Heart left ventricle (tissue), 16 donors: ENCODE results near the gene FAF1. TPM values are rescaled to one million over a fixed set of nuclear protein-coding genes. Genes with fewer than 3 reads are reported as not detected.
A peak's percentile ranks its signal among the peaks of the same experiment; 100 is the strongest.
"Not testable (repeated sequence)": the region's sequence is repeated elsewhere in the genome, so short reads cannot be mapped to it uniquely, and the experiment has no call there.

ENCODE experiments used
- ATAC-seq, 4 donors: fragments of 200-7000 bp; cut with Tn5 transposase; one replicate each; pipeline ENCODE4 v1.9.1; 2020 to 2022; ENCODE audit warnings: moderate library complexity in 4 of 4, mild to moderate bottlenecking in 3 of 4, moderate number of reproducible peaks in 1 of 4
- DNase-seq, 5 donors: peaks; one replicate each; pipeline ENCODE4 v3.0.0-alpha.2; 2020
- H3K27ac ChIP-seq, 12 donors: fragments of 200-600 bp; sonication (generic) in 4 of 12; one replicate each; pipeline versions ENCODE4 v1.5.0 to v1.8.0; 2016 to 2022; ENCODE audit warnings: mild to moderate bottlenecking in 2 of 12
- H3K27me3 ChIP-seq, 9 donors: fragments of 200-600 bp; sonication (generic) in 2 of 9; one replicate each; pipeline versions ENCODE4 v1.5.1 to v1.8.0; 2016 to 2022; ENCODE audit warnings: mild to moderate bottlenecking in 3 of 9
- H3K36me3 ChIP-seq, 9 donors: fragments of 200-600 bp; sonication (generic) in 2 of 9; one replicate each; pipeline versions ENCODE4 v1.5.0 to v1.8.0; 2018 to 2022; ENCODE audit warnings: mild to moderate bottlenecking in 2 of 9
- H3K4me1 ChIP-seq, 12 donors: fragments of 200-600 bp; sonication (generic) in 4 of 12; one replicate each; pipeline versions ENCODE4 v1.5.0 to v1.8.0; 2016 to 2022; ENCODE audit warnings: mild to moderate bottlenecking in 3 of 12
- H3K4me3 ChIP-seq, 12 donors: fragments of 200-600 bp; sonication (generic) in 4 of 12; one replicate each; pipeline versions ENCODE4 v1.5.0 to v1.8.0; 2017 to 2022; ENCODE audit warnings: mild to moderate bottlenecking in 9 of 12, moderate library complexity in 4 of 12
- H3K9me3 ChIP-seq, 12 donors: fragments of 200-600 bp; sonication (generic) in 4 of 12; one replicate each; pipeline versions ENCODE4 v1.5.0 to v1.8.0; 2016 to 2022; ENCODE audit warnings: mild to moderate bottlenecking in 1 of 12
- POLR2A ChIP-seq, 2 donors: fragments of 450-650 bp; IDR thresholded peaks; one replicate each; pipeline ENCODE4 v1.6.1; 2017; ENCODE audit warnings: antibody characterized with exemption in 2 of 2, mild to moderate bottlenecking in 2 of 2, moderate library complexity in 2 of 2
- whole genome bisulfite sequencing, 4 donors: extraction: QIAGEN DNeasy Blood & Tissue Kit in 2 of 4; methylation state at CpG; one replicate each; pipeline versions ENCODE4 v1.1.5 to v1.1.7; 2013 to 2018; 5-methylcytosine and 5-hydroxymethylcytosine counted together
- intact Hi-C, 10 donors: fragments of 100-400 bp; cut with DNase I; formaldehyde crosslinking; loops; one replicate each; pipeline versions ENCODE4 v1.11.1 to v1.14.2; 2022
- polyA plus RNA-seq, 2 donors: library from polyadenylated mRNA; stranded (reverse); fragments of 200-250 nt; gene quantifications; one replicate each; pipeline ENCODE4 v1.2.3, GENCODE V29; 2013
- total RNA-seq, 9 donors: library from RNA; depleted of rRNA in 2 of 9; stranded (reverse); fragments of >200 nt in 2 of 9; fragmentation: NEBNext Ultra II Directional in 3 of 9; extraction: Animal tissue kit (Norgen Biotek cat#: 25700) in 3 of 9; gene quantifications; one replicate each; pipeline versions ENCODE4 v1.1.0 to v1.2.4, GENCODE V29; 2016 to 2023
- TF ChIP-seq, protein P1 (sequence below), 12 donors: fragments of 200-600 bp; sonication (generic) in 4 of 12; IDR thresholded peaks; one replicate each; pipeline versions ENCODE4 v1.5.0 to v1.8.0; 2018 to 2022; ENCODE audit warnings: antibody characterized with exemption in 12 of 12, mild to moderate bottlenecking in 5 of 12
- donor health status: ischemic (EF 13 %, LVEDD 7.1; RV severe dilation, severe dysfunction).
- donor health status: healthy with polysubstance abuse.
- donor health status: DM: no; HTN: yes; CAD: no.
- donor health status: DM: no; HTN: no; CAD: no.
- donor health status: ischemic (EF 25% LVEDD 6.9; RV normal size, moderate dysfunction).
- donor health status: ischemic (EF 25% LVEDD 5.7; RV mildly dilated, moderate dysfunction).
- donor health status: healthy.
- donor health status: DM: yes; HTN: yes; CAD: no.
- donor health status: ischemic (EF 35%, LVEDD 5.7; RV mildly dilated, moderate dysfunction).
- donor health status: nonischemic (EF 11% LVEDD 7.7; RV severe dilation, severe dysfunction).
- donor health status: DM: yes; HTN: yes; CAD: no.
- donor health status: PGD.
- donor health status: ischemic (EF 29% LVEDD 5.4; RV normal size, mild dysfunction).
- donor health status: nonischemic (EF 23%, LVEDD 6.1; RV moderate dilation, normal function).

FAF1 gene
- total and polyA plus RNA-seq, 11 donors: 41.0 to 112 (median 81.3) TPM

- peaks cover 0 to 19% (median 0%) of the 10 kb centered on the region in 12 donors for H3K9me3 ChIP-seq
- ATAC-seq (no peak), DNase-seq (no peak)
- H3K27me3 ChIP-seq: no peaks in the 10 kb centered on the region
- intact Hi-C loops: no loop called here
- no peak overlapping the region for H3K27ac ChIP-seq
- no peak overlapping the region for H3K4me3 ChIP-seq
- no peaks in the 10 kb centered on the region for H3K4me1 ChIP-seq
- 67 to 76% (median 70%) methylated on average over 2 of the region's 2 CpGs for WGBS, 4 donors
- TF ChIP-seq, protein P1, sequence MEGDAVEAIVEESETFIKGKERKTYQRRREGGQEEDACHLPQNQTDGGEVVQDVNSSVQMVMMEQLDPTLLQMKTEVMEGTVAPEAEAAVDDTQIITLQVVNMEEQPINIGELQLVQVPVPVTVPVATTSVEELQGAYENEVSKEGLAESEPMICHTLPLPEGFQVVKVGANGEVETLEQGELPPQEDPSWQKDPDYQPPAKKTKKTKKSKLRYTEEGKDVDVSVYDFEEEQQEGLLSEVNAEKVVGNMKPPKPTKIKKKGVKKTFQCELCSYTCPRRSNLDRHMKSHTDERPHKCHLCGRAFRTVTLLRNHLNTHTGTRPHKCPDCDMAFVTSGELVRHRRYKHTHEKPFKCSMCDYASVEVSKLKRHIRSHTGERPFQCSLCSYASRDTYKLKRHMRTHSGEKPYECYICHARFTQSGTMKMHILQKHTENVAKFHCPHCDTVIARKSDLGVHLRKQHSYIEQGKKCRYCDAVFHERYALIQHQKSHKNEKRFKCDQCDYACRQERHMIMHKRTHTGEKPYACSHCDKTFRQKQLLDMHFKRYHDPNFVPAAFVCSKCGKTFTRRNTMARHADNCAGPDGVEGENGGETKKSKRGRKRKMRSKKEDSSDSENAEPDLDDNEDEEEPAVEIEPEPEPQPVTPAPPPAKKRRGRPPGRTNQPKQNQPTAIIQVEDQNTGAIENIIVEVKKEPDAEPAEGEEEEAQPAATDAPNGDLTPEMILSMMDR (IDR thresholded peaks at IDR 0.05): no peak
- no peak for TF ChIP-seq POLR2A (IDR thresholded peaks at IDR 0.05)
- no peaks in the 10 kb centered on the region for H3K36me3 ChIP-seq
Measured at GRCh38 chr1:50898773-50899172, 61.3 kb downstream of the FAF1 start.

DNA sequence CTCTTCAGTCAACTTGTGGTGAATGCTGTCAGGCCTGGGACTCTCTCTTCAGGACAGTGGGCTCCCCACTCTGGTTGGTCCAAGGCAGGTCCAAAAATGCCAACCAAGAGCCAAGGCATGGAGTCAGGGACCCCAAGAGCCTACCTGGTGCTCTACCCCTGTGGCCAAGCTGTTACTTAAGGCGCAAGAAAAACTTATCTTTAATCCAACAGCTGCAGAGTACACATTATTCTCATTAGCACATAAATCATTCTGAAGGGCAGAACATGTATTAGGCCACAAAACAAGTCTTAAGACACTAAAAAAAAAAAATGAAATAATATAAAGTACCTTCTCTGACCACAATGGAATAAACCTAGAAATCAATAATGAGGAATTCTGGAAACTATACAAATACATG is 65.7 kb downstream of the FAF1 start:
- no peaks in the 10 kb centered on the region for H3K4me1 ChIP-seq
- H3K9me3 ChIP-seq: peaks cover 0 to 19% (median 0%) of the 10 kb centered on the region in 12 donors
- intact Hi-C loops: no loop called here
- TF ChIP-seq, protein P1 (IDR thresholded peaks at IDR 0.05): no peak
- TF ChIP-seq POLR2A (IDR thresholded peaks at IDR 0.05): no peak
- no peaks in the 10 kb centered on the region for H3K27me3 ChIP-seq
- no peaks in the 10 kb centered on the region for H3K36me3 ChIP-seq
- DNase-seq: no peak
- WGBS, 4 donors: 97 to 100% (median 99%) methylated on average over 1 of the region's 1 CpG
- no peak overlapping the region for H3K4me3 ChIP-seq
- H3K27ac ChIP-seq: no peak overlapping the region
- ATAC-seq: no peak

DNA sequence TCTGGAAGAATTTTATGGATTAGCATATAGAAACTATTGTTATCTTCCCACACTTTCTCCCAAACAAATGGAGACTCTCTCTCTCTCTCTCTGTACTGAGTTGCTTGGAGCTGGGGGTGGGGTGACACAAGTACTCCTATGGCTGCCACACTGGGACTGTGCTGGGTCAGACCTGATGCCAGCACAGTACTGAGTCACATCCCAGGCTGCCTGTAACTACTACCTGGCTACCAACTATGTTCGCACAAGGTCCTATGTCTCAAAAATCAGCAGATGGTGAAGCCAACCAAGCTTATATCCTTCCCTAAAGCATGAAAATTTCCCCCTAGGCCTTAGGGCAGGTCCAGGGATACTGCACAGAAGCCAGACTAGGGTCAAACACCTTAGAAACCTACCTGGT is 66.6 kb downstream of the FAF1 start:
- 92 to 100% (median 99%) methylated on average over 1 of the region's 1 CpG for WGBS, 4 donors
- Histone ChIP-seq H3K9me3 (peaks cover 0 to 19% (median 0%) of the 10 kb centered on the region in 12 donors), H3K27ac (no peak overlapping the region), H3K4me1 (no peaks in the 10 kb centered on the region), H3K4me3 (no peak overlapping the region), H3K36me3 (no peaks in the 10 kb centered on the region), H3K27me3 (no peaks in the 10 kb centered on the region)
- intact Hi-C loops: no loop called here
- peak in 1 of 4 donors; percentile 53 for ATAC-seq
- DNase-seq: peak in 1 of 5 donors; percentile 28
- no peak for TF ChIP-seq POLR2A (IDR thresholded peaks at IDR 0.05)
- TF ChIP-seq, protein P1 (IDR thresholded peaks at IDR 0.05): no peak

DNA sequence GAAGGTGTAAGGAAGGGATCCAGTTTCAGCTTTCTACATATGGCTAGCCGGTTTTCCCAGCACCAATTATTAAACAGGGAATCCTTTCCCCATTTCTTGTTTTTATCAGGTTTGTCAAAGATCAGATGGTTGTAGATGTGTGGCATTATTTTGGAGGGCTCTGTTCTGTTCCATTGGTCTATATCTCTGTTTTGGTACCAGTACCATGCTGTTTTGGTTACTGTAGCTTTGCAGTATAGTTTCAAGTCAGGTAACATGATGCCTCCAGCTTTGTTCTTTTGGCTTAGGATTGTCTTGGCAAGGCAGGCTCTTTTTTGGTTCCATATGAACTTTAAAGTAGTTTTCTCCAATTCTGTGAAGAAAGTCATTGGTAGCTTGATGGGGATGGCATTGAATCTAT is 72.5 kb downstream of the FAF1 start:
- H3K27ac ChIP-seq, H3K36me3 ChIP-seq, H3K4me3 ChIP-seq, intact Hi-C loops, H3K27me3 ChIP-seq, DNase-seq, ATAC-seq, H3K4me1 ChIP-seq: not testable (repeated sequence)
- H3K9me3 ChIP-seq: peaks cover 0 to 25% (median 0%) of the 10 kb centered on the region in 12 donors
- 95 to 100% (median 97%) methylated on average over 1 of the region's 1 CpG for WGBS, 4 donors

- ATAC-seq (peak in 1 of 4 donors; percentile 39), DNase-seq (no peak)
- H3K4me3 ChIP-seq: no peak overlapping the region
- H3K27ac ChIP-seq: no peak overlapping the region
- intact Hi-C loops: no loop called here
- H3K4me1 ChIP-seq: peaks cover 0 to 24% (median 10%) of the 10 kb centered on the region in 12 donors
- WGBS, 4 donors: 45 to 50% (median 48%) methylated on average over 8 of the region's 8 CpGs
- TF ChIP-seq, protein P1 (IDR thresholded peaks at IDR 0.05): no peak
- no peak for TF ChIP-seq POLR2A (IDR thresholded peaks at IDR 0.05)
- H3K27me3 ChIP-seq: no peaks in the 10 kb centered on the region
- peaks cover 0 to 7% (median 0%) of the 10 kb centered on the region in 12 donors for H3K9me3 ChIP-seq
- no peaks in the 10 kb centered on the region for H3K36me3 ChIP-seq
Measured at GRCh38 chr1:50880373-50880772, 79.7 kb downstream of the FAF1 start.
